ENCODE measurements around the gene GNA15.
A peak's percentile ranks its signal among the peaks of the same experiment; 100 is the strongest.

The GNA15 gene

GRCh38 chr19:3107658-3108057, 28.2 kb upstream of the GNA15 start:
- Histone ChIP-seq H3K9me3 (ENCODE audit: control insufficient read depth, insufficient read depth, low read length) (no peaks in the 10 kb centered on the region), H3K36me3 (ENCODE audit: control insufficient read depth, insufficient read depth, low read length) (no peaks in the 10 kb centered on the region), H3K4me3 (ENCODE audit: low read length) (no peak overlapping the region), H3K4me1 (ENCODE audit: control insufficient read depth, insufficient read depth, low read length) (0 out of 2 replicates have a peak, but pooled peaks cover 3% of the 10 kb centered on the region), H3K27me3 (ENCODE audit: control insufficient read depth, insufficient read depth, low read length) (no peaks in the 10 kb centered on the region), H3K27ac (ENCODE audit: low read length) (no peak overlapping the region)
- no peak for DNase-seq (ENCODE audit: low read depth, low spot score)
- no CpG with 5 or more reads among the region's 7 CpGs for WGBS (ENCODE audit: insufficient coverage, insufficient read length)

DNA sequence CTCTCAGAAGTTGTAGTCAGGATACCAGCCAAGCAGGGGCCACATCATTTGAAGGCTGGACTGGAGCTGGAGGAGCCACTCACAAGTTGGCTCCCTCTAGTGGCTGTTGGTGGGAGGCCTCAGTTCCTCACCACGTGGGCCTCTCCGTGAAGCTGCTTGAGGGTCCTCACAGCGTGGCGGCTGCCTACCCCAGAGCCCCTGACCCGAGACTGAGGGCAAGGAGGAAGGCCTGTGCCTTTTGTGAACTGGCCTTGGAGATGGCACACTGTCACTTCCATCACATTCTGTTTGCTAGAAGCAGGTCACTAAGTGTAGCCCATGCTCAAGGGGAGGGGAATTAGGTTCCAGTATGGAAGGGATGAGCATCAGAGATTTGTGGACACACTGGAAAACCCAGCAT, 27.1 kb upstream of the GNA15 start:
- Histone ChIP-seq H3K27ac (ENCODE audit: low read length) (no peak overlapping the region), H3K27me3 (ENCODE audit: control insufficient read depth, insufficient read depth, low read length) (no peaks in the 10 kb centered on the region), H3K4me3 (ENCODE audit: low read length) (no peak overlapping the region), H3K9me3 (ENCODE audit: control insufficient read depth, insufficient read depth, low read length) (no peaks in the 10 kb centered on the region), H3K4me1 (ENCODE audit: control insufficient read depth, insufficient read depth, low read length) (0 out of 2 replicates have a peak, but pooled peaks cover 3% of the 10 kb centered on the region), H3K36me3 (ENCODE audit: control insufficient read depth, insufficient read depth, low read length) (peaks cover 3% of the 10 kb centered on the region; the same call in 1 of the 2 replicates)
- DNase-seq (ENCODE audit: low read depth, low spot score), result peak; percentile 71
- no CpG with 5 or more reads among the region's 5 CpGs for WGBS (ENCODE audit: insufficient coverage, insufficient read length)

- no peak overlapping the region for H3K4me3 ChIP-seq (ENCODE audit: low read length)
- DNase-seq (ENCODE audit: low read depth, low spot score), result no peak
- peaks cover 4% of the 10 kb centered on the region; the same call in 1 of the 2 replicates for H3K36me3 ChIP-seq (ENCODE audit: control insufficient read depth, insufficient read depth, low read length)
- no peak overlapping the region for H3K27ac ChIP-seq (ENCODE audit: low read length)
- WGBS (ENCODE audit: insufficient coverage, insufficient read length), result no CpG with 5 or more reads among the region's 22 CpGs
- 0 out of 2 replicates have a peak, but pooled peaks cover 3% of the 10 kb centered on the region for H3K4me1 ChIP-seq (ENCODE audit: control insufficient read depth, insufficient read depth, low read length)
- no peaks in the 10 kb centered on the region for H3K9me3 ChIP-seq (ENCODE audit: control insufficient read depth, insufficient read depth, low read length)
- no peaks in the 10 kb centered on the region for H3K27me3 ChIP-seq (ENCODE audit: control insufficient read depth, insufficient read depth, low read length)
Measured at GRCh38 chr19:3109491-3109890, 26.3 kb upstream of the GNA15 start.

GRCh38 chr19:3110126-3110825, 25.6 kb upstream of the GNA15 start:
- Histone ChIP-seq H3K27ac (ENCODE audit: low read length) (no peak overlapping the region), H3K4me1 (ENCODE audit: control insufficient read depth, insufficient read depth, low read length) (peaks cover 3% of the 10 kb centered on the region; the same call in 1 of the 2 replicates), H3K9me3 (ENCODE audit: control insufficient read depth, insufficient read depth, low read length) (no peaks in the 10 kb centered on the region), H3K27me3 (ENCODE audit: control insufficient read depth, insufficient read depth, low read length) (no peaks in the 10 kb centered on the region), H3K36me3 (ENCODE audit: control insufficient read depth, insufficient read depth, low read length) (peaks cover 4% of the 10 kb centered on the region; the same call in 1 of the 2 replicates), H3K4me3 (ENCODE audit: low read length) (no peak overlapping the region)
- DNase-seq (ENCODE audit: low read depth, low spot score), result no peak
- no CpG with 5 or more reads among the region's 37 CpGs for WGBS (ENCODE audit: insufficient coverage, insufficient read length)

DNA sequence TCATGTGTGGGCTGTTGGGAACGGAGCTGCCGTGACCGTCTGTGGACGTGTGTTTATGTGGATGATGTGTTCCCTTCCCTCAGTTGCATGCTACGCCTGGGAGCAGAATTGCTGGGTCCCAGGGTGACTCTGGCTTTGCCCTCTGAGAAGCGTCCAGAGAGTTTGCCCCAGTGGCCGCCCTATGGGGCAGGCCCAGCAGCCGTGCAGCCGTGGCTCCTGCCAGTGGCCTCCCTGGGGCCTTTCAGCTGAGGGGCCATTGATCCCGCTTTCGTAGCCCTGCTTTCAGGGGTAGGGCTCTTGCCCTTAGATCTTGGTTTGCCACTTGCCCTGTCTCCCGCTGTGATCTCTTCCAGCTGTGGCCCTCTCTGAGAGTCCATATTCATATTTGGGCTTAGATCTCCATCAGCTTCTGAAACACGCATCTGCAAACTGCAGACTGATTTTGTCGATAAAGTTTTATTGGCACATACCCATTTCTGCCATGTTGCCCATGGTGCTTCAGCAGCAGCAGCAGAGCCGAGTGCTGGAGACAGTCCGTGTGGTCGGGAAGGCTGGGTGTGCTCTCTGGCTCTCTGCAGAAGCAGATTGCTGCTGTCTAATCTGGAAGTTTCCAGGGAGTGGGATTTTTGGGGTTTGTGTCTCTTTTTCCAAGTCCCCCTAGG, 24.1 kb upstream of the GNA15 start:
- Histone ChIP-seq H3K9me3 (ENCODE audit: control insufficient read depth, insufficient read depth, low read length) (no peaks in the 10 kb centered on the region), H3K36me3 (ENCODE audit: control insufficient read depth, insufficient read depth, low read length) (peaks cover 4% of the 10 kb centered on the region; the same call in 1 of the 2 replicates), H3K27ac (ENCODE audit: low read length) (no peak overlapping the region), H3K27me3 (ENCODE audit: control insufficient read depth, insufficient read depth, low read length) (no peaks in the 10 kb centered on the region), H3K4me3 (ENCODE audit: low read length) (no peak overlapping the region), H3K4me1 (ENCODE audit: control insufficient read depth, insufficient read depth, low read length) (peaks cover 3% of the 10 kb centered on the region; the same call in 1 of the 2 replicates)
- no CpG with 5 or more reads among the region's 17 CpGs for WGBS (ENCODE audit: insufficient coverage, insufficient read length)
- DNase-seq (ENCODE audit: low read depth, low spot score), result no peak

GRCh38 chr19:3112375-3113099, 23.3 kb upstream of the GNA15 start:
- Histone ChIP-seq H3K36me3 (ENCODE audit: control insufficient read depth, insufficient read depth, low read length) (peaks cover 4% of the 10 kb centered on the region; the same call in 1 of the 2 replicates), H3K4me3 (ENCODE audit: low read length) (no peak overlapping the region), H3K9me3 (ENCODE audit: control insufficient read depth, insufficient read depth, low read length) (no peaks in the 10 kb centered on the region), H3K27ac (ENCODE audit: low read length) (no peak overlapping the region), H3K4me1 (ENCODE audit: control insufficient read depth, insufficient read depth, low read length) (peaks cover 3% of the 10 kb centered on the region; the same call in 1 of the 2 replicates), H3K27me3 (ENCODE audit: control insufficient read depth, insufficient read depth, low read length) (no peaks in the 10 kb centered on the region)
- WGBS (ENCODE audit: insufficient coverage, insufficient read length), result no CpG with 5 or more reads among the region's 38 CpGs
- no peak for DNase-seq (ENCODE audit: low read depth, low spot score)

GRCh38 chr19:3113100-3114017, 22.5 kb upstream of the GNA15 start:
- no peak overlapping the region for H3K27ac ChIP-seq (ENCODE audit: low read length)
- H3K27me3 ChIP-seq (ENCODE audit: control insufficient read depth, insufficient read depth, low read length), result no peaks in the 10 kb centered on the region
- no CpG with 5 or more reads among the region's 59 CpGs for WGBS (ENCODE audit: insufficient coverage, insufficient read length)

DNA sequence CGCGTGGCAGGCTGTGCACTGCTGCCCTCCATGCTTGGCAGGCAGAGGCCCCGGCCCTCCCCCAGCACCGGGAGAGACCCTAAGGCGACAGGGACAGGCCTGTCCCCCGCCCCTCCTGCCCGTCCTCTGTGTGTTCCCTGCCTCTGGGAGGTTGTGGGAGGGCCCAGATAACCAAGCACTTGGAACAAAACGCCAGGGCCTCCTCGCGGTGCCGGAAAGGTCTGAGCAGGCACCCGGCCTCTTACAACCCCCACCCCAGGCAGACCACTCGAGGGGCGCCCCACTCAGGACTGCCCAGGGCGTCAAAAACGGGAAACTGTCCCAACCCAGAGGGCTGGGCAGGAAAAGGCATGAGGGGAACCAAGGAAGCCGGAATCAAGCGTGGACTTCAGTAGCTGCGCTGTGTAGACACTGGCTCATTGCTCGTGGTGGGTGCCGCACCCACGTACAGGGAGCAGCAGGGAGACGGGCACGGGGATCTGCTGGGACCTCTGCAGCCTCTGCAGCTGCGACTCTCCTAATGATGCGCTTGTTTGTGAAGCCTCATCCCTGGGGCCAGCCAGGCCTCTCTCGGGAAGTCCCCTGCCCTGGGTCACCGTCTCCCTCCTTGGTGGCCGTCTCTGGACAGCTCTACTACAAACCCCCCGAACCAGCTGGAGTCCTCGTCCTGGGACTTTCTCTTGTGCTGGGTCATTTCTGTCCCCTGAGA, 21.7 kb upstream of the GNA15 start:
- H3K27me3 ChIP-seq (ENCODE audit: control insufficient read depth, insufficient read depth, low read length), result no peaks in the 10 kb centered on the region

More at GRCh38 chr19:3113100-3114017, 22.5 kb upstream of the GNA15 start:
- no peak overlapping the region for H3K4me3 ChIP-seq (ENCODE audit: low read length)
- DNase-seq (ENCODE audit: low read depth, low spot score), result no peak
- H3K36me3 ChIP-seq (ENCODE audit: control insufficient read depth, insufficient read depth, low read length), result peaks cover 10% of the 10 kb centered on the region; the same call in 1 of the 2 replicates
- peaks cover 3% of the 10 kb centered on the region; the same call in 1 of the 2 replicates for H3K4me1 ChIP-seq (ENCODE audit: control insufficient read depth, insufficient read depth, low read length)
- H3K9me3 ChIP-seq (ENCODE audit: control insufficient read depth, insufficient read depth, low read length), result no peaks in the 10 kb centered on the region

DNA sequence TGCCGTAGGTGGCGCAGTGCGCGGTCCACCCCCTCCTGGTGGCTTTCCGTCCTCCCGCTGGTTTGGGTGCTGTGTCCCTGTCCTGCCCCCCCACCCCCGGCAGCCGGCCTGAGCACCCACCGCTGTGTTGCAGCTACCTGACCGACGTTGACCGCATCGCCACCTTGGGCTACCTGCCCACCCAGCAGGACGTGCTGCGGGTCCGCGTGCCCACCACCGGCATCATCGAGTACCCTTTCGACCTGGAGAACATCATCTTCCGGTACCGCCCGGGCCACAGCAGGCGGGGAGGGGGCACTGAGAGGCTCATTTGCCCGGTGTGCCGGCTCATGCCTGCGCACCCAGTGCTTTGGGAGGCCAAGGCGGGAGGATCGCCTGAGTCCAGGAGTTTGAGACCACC, 21.0 kb upstream of the GNA15 start:
- H3K4me1 ChIP-seq (ENCODE audit: control insufficient read depth, insufficient read depth, low read length), result peaks cover 1% of the 10 kb centered on the region; the same call in 1 of the 2 replicates
- H3K9me3 ChIP-seq (ENCODE audit: control insufficient read depth, insufficient read depth, low read length), result no peaks in the 10 kb centered on the region
- H3K27ac ChIP-seq (ENCODE audit: low read length), result no peak overlapping the region
- H3K36me3 ChIP-seq (ENCODE audit: control insufficient read depth, insufficient read depth, low read length), result peaks cover 10% of the 10 kb centered on the region; the same call in 1 of the 2 replicates
- H3K27me3 ChIP-seq (ENCODE audit: control insufficient read depth, insufficient read depth, low read length), result no peaks in the 10 kb centered on the region
- no CpG with 5 or more reads among the region's 29 CpGs for WGBS (ENCODE audit: insufficient coverage, insufficient read length)
- no peak overlapping the region for H3K4me3 ChIP-seq (ENCODE audit: low read length)
- DNase-seq (ENCODE audit: low read depth, low spot score), result no peak

More for the DNA sequence above, 21.7 kb upstream of the GNA15 start:
- Histone ChIP-seq H3K4me3 (ENCODE audit: low read length) (no peak overlapping the region), H3K4me1 (ENCODE audit: control insufficient read depth, insufficient read depth, low read length) (peaks cover 1% of the 10 kb centered on the region; the same call in 1 of the 2 replicates), H3K36me3 (ENCODE audit: control insufficient read depth, insufficient read depth, low read length) (peaks cover 10% of the 10 kb centered on the region; the same call in 1 of the 2 replicates), H3K9me3 (ENCODE audit: control insufficient read depth, insufficient read depth, low read length) (no peaks in the 10 kb centered on the region), H3K27ac (ENCODE audit: low read length) (no peak overlapping the region)
- DNase-seq (ENCODE audit: low read depth, low spot score), result no peak
- WGBS (ENCODE audit: insufficient coverage, insufficient read length), result no CpG with 5 or more reads among the region's 31 CpGs

Data from iPS DF 6.9 (cell line).